Mammary epithelial cell (primary cell): ENCODE results near the gene SLC22A17.

Experiments
- EZH2 ChIP-seq: IDR thresholded peaks from 2 replicates; pipeline ENCODE4 v1.6.1; 2012; ENCODE audit warnings: low read length, inconsistent platforms, borderline replicate concordance
- TF ChIP-seq, protein P1 (sequence below), 2 donors: IDR thresholded peaks in 1 of 2; conservative IDR thresholded peaks in 1 of 2; 2 replicates each; pipeline ENCODE4 v1.5.1; 2011 to 2012; ENCODE audit warnings: inconsistent platforms in 2 of 2, low read length in 2 of 2, mild to moderate bottlenecking in 2 of 2, control low read depth in 1 of 2, low read depth in 1 of 2; ENCODE audit not compliant: insufficient read depth in 1 of 2; ENCODE audit errors: extremely low read depth in 1 of 2

DNA sequence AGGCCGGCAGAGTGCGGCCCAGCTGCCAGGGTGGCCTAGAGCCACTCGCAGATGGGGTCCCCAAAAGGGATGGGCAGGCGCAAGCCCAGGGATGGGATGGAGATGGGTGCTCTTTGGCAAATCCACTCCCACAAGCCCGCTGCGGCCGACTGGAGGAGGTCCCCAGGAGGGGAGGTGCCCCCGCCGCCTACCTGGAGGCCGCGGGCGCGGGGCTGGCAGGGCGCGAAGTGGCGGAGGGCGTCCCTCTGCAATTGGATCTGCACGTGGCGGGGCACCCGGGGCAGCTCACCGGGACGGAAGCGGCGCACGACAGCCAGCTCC is 50.8 kb downstream of the SLC22A17 start:
- TF ChIP-seq, protein P1, sequence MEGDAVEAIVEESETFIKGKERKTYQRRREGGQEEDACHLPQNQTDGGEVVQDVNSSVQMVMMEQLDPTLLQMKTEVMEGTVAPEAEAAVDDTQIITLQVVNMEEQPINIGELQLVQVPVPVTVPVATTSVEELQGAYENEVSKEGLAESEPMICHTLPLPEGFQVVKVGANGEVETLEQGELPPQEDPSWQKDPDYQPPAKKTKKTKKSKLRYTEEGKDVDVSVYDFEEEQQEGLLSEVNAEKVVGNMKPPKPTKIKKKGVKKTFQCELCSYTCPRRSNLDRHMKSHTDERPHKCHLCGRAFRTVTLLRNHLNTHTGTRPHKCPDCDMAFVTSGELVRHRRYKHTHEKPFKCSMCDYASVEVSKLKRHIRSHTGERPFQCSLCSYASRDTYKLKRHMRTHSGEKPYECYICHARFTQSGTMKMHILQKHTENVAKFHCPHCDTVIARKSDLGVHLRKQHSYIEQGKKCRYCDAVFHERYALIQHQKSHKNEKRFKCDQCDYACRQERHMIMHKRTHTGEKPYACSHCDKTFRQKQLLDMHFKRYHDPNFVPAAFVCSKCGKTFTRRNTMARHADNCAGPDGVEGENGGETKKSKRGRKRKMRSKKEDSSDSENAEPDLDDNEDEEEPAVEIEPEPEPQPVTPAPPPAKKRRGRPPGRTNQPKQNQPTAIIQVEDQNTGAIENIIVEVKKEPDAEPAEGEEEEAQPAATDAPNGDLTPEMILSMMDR (conservative IDR thresholded peaks at IDR 0.05 in 1 of 2, IDR thresholded peaks at IDR 0.05 in 1 of 2; ENCODE audit: extremely low read depth in 1 of 2, insufficient read depth in 1 of 2, low read depth in 1 of 2, low read length in 2 of 2), result no peak
- TF ChIP-seq EZH2, result no peak
